GM18868 (cell line): ENCODE data around the gene GRM5.
A peak's percentile ranks its signal among the peaks of the same experiment; 100 is the strongest.
"Not testable (repeated sequence)": the region's sequence is repeated elsewhere in the genome, so short reads cannot be mapped to it uniquely, and the experiment has no call there.

ENCODE experiments used
- ATAC-seq: cut with Tn5 transposase; IDR thresholded peaks from one replicate; pipeline ENCODE4 v1.9.1; 2021; ENCODE audit warnings: mild to moderate bottlenecking, moderate library complexity; ENCODE audit not compliant: unreplicated experiment

GRM5 gene

GRCh38 chr11:88553204-88553603, 512.6 kb downstream of the GRM5 start:
- ATAC-seq = no peak

- peak; percentile 99 for ATAC-seq
Observed at GRCh38 chr11:88552379-88553062, 513.3 kb downstream of the GRM5 start.

GRCh38 chr11:88544656-88545280, 521.0 kb downstream of the GRM5 start:
- peak; percentile 3 for ATAC-seq

GRCh38 chr11:88543902-88544655, 521.7 kb downstream of the GRM5 start:
- peak; percentile 99 for ATAC-seq

GRCh38 chr11:88541006-88541405, 524.8 kb downstream of the GRM5 start:
- no peak for ATAC-seq

GRCh38 chr11:88538098-88538497, 527.7 kb downstream of the GRM5 start:
- no peak for ATAC-seq

- no peak for ATAC-seq
Observed at GRCh38 chr11:88537613-88538012, 528.2 kb downstream of the GRM5 start.

GRCh38 chr11:88536616-88537265, 529.0 kb downstream of the GRM5 start:
- ATAC-seq = no peak

GRCh38 chr11:88535916-88536547, 529.8 kb downstream of the GRM5 start:
- ATAC-seq = peak; percentile 97

- ATAC-seq = no peak
Observed at GRCh38 chr11:88535266-88535665, 530.5 kb downstream of the GRM5 start.

- not testable (repeated sequence) for ATAC-seq
Observed at GRCh38 chr11:88534706-88535105, 531.1 kb downstream of the GRM5 start.

- ATAC-seq = no peak
Observed at GRCh38 chr11:88534185-88534584, 531.6 kb downstream of the GRM5 start.

GRCh38 chr11:88533001-88533400, 532.8 kb downstream of the GRM5 start:
- ATAC-seq = no peak

- no peak for ATAC-seq
Observed at GRCh38 chr11:88531831-88532230, 534.0 kb downstream of the GRM5 start.

- no peak for ATAC-seq
Observed at GRCh38 chr11:88529426-88529825, 536.4 kb downstream of the GRM5 start.

- no peak for ATAC-seq
Observed at GRCh38 chr11:88523386-88524071, 542.3 kb downstream of the GRM5 start.

- no peak for ATAC-seq
Observed at GRCh38 chr11:88522624-88523385, 543.0 kb downstream of the GRM5 start.

GRCh38 chr11:88521799-88522201, 544.0 kb downstream of the GRM5 start:
- ATAC-seq = no peak

- ATAC-seq = no peak
Observed at GRCh38 chr11:88521399-88521798, 544.4 kb downstream of the GRM5 start.

GRCh38 chr11:88520391-88520790, 545.4 kb downstream of the GRM5 start:
- no peak for ATAC-seq
